ENCODE data around the gene APOL3.

- TF ChIP-seq CTCF (IDR thresholded peaks at IDR 0.05) (no peak), POLR2A (IDR thresholded peaks at IDR 0.05) (no peak)
Observed at GRCh38 chr22:36106910-36107309, 53.6 kb downstream of the APOL3 start.

Measured in Peyer's patch (tissue), 4 donors.